IPS-NIHi7 (cell line): Measurements from ENCODE around the gene RFX8.
"Not testable (repeated sequence)": the region's sequence is repeated elsewhere in the genome, so short reads cannot be mapped to it uniquely, and the experiment has no call there.

Experiments
- DNase-seq: peaks from one replicate; pipeline ENCODE4 v3.0.0; 2012; ENCODE audit warnings: mixed read lengths; ENCODE audit errors: extremely low spot score

Gene RFX8

DNA sequence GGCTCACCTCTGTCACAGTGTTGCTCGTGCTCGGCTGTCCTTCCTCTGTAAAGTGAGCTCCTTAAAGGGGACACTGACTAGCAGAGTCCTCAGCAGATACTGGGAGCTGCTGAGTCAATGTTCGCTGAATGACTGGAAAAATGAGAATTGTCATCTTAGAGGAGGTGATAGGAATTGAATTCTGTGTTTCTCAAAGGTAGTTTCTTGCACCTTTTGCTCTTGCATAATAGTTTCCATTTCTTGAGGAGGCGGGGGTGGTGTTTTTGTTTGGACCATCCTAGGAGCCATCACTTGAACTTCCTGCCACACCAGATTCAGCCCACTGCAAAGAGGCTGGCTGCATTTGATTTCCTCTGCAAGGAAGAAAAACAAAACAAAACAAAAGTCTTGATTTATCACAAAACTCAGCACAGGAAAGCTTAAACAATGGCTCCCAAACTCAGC, 11.4 kb upstream of the RFX8 start:
- no peak for DNase-seq

DNA sequence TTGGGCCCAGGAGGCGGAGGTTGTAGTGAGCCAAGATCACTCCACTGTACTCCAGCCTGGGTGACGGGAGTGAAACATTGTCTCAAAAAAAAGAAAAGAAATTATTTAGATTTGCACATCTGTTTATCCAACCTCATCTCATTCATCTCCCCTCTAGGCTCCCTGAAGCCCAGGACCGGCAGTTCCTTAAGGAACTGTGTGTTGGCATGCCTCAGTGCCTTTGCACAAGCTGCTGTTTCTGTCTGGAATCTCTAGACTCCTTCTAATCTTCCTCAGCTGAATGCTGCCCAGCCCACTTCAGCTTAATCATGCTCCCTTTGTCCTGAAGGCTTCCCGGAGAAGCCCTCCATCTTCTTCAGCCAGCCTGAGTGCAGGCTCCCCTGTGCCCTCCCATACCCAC, 10.9 kb upstream of the RFX8 start:
- no peak for DNase-seq

DNA sequence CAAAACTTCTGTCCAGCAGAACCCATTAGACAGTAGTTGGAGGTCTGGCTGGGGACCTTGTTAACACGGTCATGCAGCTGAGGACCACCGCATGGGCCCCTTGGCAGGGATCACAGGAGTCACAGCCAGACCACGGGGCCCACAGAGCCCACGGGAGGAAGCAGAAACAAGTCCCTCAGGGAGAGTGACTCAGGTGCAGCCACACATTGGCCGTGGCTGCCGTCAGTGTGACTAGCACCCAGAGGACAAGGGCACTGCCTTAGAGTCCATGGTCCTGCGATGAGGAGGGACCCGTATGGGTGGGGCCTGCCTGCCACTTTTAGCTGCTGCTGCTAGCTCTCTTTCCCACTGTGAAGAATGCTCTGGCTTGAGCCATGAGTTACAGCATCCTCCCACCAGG, 5.9 kb upstream of the RFX8 start:
- DNase-seq: no peak

DNA sequence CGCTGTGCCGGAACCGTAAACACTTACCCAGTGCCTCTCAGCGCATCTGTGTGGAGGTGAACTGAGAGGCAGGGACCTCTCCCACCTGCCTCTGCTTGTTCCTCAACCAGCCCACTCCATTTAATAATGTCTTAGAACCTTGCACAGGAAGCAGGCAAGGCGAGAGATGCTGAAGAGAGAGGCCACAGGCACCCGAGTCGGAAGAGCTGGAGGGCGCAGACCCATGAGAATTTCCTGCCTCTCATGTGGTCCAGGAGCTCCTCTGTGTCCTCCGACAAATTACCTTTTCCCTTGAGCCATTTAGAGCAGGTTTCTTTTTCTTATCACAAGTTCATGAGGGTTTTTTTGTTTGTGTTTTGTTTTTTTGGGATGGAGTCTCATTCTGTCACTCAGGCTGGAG, 4.9 kb upstream of the RFX8 start:
- no peak for DNase-seq

DNA sequence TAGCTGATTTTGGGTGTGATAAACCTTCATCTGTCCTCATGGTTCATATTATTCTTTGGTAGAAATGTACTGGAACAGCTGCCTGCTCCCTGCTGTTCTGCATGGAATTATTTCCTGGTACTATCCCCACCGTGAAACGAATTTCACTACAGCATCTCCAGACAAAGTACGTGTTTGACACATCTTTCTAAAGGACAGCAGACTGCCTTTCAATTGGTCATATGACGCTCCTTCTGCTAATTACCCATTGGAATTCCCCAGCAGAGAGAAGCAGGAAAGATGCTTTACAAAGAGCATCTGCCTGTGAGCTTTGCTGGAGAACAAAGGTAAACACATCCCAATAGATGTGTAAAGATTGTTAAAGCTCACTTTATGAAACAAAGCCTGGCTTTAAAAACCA, 4.4 kb upstream of the RFX8 start:
- DNase-seq: no peak

DNA sequence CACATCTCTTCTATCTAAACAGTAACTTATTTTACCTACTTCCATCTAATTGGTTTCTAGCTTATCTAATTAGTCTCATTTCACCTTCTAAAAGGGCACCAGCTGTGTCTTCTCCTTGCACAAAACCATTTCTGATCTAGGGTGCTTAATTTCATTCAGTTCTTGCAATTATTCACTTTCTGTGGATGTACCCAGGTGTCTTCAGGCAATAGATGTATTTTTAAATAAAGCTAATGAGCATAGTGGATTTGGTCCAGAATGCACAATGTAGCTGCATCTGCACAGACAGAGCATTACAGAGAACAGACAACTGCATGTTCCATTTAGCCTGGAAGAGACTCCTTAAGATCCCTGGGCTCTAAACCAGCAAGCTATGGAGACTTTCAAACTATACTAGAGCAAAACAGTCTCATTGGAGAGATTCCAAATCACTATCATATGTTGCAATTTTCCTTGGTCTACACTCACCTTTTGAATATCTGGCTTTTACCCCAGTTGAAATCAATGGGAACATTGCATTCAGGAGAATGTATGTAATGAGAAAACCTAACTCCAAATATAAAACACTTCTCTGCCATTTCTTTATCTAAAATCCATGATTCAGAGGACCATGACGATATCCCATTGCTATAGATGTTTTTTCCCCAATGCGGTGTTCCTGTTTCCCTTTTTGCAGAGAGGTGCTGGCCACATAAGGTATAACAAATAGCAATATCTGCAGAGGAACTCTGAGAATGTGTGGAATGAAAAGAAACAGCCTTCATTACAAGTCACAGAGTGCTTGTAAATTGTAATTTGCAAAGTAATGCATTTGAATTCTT, 3.5 kb upstream of the RFX8 start:
- DNase-seq: no peak

DNA sequence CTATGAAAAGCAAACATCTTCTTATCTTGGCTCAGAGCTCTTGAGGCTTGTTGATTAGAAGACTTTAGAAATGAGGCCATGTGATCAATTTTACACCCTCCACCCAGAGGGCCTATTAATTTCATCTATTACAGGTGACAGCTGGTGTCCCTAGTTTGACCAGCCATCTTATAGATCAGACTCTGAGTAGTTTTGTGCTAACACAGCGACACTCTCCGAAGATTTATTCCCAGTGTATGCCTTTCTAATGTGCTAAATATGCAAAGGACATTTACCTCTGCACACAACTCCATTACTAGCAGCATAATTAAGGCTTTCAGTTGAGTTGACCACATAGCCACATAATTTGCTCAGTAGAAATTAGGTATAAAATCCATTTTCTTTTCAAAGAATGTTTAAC, 2.6 kb upstream of the RFX8 start:
- no peak for DNase-seq

DNA sequence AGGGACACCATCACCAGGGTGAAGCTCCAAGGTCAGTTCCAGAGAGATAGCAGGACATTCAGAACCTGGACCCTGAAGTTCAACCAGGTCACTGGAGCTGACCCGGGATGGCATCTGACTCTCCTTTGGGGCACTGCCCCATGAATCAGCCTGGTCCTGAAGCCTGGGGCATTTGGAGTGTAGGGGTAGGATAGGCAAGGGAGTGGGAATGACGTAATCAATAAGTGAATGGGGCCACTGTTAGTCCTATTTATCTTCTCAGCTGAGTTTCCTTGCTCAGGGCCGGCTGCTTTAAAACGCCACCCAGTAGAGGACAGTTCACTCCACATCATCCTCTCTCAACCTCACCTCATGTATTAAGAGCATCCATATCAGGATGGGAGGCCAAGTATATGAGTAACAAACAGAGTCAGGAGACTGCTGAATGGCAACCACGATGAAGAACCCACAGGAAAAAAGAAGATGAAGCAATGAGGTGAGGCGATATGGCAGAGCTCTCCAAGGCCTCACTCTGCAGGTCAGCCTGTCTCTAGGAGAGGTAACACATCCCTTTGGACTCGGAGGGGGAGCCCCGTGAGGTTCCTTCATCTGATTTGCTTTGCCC, 1.8 kb upstream of the RFX8 start:
- DNase-seq: no peak

DNA sequence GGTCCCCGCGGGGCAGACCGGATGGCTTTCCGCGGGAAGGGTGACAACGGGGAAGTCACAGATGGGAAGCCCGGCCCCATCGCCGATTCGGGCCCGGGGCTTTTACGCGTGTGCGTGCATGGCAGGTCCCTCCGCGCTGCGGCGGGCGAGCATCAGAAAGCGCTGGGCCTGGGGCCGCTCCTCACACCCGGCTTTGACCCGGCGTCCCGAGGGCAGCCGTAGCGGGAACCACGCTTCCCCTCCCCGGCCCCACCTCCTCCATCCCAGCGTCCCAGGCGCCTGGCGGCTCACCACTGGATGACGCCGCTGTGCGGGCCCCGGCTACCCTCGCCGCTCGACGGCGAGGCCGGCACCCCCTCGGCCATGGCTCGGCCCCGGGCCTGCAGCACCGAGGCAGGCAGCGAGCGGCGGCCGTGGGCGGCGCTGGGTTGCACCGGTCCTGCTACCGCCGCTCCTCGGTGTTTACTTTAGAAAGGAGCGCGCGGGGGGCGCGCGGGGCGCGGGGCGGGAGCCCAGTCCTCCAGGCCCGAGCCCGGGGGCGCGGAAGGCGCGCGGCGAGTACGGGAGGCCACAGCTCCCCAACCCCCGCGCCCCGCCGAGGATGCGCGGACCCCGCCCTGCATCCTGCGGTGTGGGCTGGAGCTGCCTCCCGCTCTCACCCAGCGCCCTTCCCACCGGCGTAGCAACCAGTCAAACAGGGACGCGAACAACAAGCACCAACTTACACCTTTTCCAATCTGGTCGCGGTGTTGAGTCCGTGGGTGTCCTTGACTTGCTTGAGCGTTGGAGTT, 806 bp downstream of the RFX8 start:
- peak; percentile 75 for DNase-seq

DNA sequence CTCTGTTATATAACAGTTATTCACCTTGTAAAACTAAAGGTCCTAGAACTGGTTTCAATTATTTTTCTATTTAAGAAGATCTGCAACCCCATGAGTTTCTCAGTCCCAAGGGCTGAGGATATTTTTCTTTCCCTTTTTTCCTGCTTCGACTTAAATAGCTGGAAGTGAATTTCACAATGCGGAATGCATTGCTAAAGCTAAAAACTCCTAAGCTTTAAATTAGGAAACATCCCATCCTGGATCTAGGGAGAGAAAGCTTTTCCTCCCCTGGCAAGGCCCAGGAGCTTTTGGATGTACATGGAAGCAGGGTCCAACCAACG, 1.4 kb downstream of the RFX8 start:
- no peak for DNase-seq

DNA sequence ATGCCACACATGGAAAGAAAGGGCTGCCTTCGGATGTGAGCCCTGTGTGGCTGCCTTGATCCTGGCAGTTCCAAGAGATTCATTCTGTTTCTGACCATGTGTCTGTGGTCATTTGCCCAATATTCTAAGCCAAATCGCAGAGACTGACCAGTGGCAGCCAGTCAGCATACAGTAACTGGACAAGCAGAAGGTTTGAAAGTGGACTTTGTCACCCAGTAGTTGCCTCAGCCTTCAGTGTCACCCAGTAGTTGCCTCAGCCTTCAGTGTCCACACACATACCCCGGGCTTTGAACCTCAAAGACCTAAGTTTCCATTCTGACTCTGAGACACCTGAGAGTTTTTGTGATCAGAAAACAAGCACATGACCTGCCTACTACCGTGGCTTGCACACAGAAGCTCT, 5.0 kb downstream of the RFX8 start:
- no peak for DNase-seq

DNA sequence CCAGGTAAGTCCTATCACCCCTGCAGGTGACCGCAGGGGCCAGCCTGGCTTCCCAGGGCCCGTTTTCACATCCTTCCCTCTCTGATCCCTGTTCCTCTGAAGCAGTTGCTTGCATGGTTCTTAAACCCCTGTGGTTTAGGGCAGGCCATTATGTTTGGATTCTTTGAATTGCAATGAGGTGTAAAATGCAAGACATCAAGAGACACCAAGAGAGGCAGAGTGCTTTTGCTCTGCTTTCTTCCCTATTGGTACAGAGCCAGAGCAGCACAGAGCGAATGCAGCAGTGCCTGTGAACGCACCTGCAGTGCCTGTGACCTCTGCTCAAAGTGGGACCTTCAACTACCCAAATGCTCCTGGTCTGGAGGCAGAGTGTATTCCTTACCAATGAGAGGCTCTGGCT, 7.6 kb downstream of the RFX8 start:
- DNase-seq: peak; percentile 46

DNA sequence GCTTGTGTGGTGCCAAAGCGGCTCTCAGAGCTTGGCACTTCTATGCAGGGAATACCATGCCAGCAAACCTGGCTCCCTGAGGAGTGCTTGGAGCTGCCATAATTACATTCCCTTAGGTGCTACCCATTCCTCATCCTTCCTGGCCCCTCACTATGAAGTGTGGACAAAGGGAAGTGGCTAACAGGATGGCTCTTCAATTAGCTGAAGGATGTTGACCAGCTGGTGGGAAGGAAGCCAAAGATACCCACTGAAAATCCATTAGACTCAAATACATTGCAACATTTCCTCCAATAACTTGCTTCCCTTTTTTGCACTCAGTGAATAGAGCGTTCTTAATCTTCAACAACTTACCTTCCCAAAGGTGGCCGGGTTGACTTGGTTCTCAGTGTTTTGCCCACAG, 8.5 kb downstream of the RFX8 start:
- no peak for DNase-seq

DNA sequence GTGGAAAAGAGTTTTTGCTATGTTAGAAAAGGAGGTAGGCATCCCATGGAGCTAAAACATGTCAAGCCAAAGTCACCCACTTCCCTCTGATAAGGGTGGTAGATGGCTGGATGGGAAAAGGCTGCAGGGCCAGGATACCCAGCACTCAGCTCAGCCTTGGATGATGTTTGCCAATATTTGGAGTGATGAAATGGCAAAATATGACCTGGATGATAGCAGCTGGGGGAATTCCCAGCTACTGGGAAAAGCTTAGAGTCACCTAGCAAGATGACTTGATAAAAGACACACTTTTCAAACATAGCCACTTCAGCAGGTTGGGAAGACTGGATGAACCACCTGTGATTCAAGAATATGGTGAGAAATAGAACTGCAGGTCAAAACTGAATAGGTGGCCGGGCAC, 10.1 kb downstream of the RFX8 start:
- DNase-seq: no peak

DNA sequence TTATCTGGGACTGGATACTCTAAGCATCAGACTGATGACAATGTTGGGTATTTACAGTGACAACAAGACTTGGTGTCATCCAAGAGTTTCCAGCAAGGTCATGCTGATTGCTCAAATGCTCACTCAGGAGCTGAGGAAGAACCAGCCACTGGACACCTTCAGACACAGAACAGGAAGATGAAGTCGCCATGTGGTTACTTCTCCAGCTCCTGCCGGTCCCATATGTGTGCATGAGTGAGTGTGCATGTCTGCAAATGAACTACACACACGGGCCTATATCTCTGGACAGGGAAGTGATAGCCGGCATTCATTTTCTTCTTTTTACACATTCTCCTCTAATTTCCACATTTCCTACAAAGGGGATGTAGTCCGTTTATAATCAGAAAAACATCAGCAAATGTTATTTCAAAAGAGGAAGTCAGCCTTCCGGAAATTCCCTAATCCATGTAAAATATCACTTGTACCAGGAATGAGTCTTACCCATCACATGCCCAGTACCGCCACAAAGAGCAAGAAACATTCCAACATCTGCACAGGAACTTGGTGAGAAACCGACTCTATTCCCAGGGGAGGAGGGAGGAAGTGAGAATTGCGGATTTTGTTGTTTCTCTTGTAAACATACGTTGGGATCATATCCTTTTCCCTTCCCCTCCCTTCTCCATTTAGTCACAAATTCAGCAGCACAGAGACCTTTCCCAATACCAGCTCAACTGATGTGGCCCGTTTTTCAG, 10.8 kb downstream of the RFX8 start:
- DNase-seq: no peak

DNA sequence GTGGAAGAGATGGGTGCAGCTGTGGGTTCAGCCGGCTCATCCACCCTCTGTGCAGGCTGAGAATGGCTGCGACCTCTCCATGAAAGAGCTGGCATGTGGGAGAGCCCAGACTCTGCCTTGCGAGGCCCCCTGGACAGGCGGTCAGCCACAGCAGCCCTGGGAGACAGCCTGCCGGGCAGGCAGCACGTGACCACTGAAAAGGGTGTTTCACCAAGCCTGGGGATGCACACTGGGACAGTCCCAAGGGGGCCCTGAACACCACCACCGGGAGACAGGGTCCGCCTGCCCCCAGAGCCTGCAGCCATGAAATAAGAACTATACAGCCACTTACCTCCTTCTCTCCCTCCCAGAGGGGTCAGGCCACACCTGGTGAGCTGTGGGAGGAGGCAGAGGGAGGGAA, 11.5 kb downstream of the RFX8 start:
- DNase-seq: no peak

DNA sequence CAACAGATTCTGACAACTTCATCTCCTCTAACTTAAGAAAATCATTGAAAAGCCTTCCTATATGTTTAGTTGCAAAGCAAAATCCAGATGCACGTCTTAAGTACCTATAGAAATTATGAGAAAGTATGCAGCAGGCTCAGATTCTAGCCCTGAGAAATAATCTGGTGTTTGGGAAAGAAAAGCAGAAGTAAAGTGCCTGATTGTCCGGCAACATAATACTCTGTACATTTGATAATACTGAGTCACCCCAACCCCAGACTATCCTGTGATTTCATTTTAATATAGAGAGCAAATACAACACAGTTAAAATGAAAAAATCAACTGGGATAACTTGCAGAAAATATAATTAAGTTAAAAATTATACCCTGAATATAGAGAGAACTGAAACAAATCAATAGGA, 13.5 kb downstream of the RFX8 start:
- no peak for DNase-seq

DNA sequence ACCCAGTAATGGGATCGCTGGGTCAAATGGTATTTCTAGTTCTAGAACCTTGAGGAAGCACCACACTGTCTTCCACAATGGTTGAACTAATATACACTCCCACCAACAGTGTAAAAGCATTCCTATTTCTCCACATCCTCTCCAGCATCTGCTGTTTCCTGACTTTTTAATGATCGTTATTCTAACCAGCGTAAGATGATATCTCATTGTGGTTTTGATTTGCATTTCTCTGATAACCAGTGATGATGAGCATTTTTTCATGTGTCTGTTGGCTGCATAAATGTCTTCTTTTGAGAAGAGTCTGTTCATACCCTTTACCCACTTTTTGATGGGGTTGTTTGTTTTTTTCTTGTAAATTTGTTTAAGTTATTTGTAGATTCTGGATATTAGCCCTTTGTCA, 20.5 kb downstream of the RFX8 start:
- not testable (repeated sequence) for DNase-seq

DNA sequence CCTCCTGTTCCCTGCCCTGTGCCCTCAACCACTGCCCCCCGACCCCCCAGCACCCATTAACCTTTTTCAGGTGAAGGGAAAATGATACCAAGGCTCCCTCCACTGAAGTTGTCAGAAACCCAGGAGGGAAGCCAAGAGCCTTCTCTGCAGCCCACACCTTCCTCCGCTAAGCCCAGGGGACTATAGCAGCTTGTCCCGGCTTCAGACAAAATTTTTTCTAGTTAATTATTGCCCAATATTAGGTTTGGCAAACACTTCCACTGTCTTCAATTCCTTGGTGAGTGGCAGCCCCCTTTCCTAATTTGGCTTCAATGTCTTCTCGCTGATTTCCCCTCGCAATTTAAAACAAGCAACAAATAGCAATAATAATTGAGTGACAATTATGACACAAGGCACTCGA, 23.9 kb downstream of the RFX8 start:
- no peak for DNase-seq

DNA sequence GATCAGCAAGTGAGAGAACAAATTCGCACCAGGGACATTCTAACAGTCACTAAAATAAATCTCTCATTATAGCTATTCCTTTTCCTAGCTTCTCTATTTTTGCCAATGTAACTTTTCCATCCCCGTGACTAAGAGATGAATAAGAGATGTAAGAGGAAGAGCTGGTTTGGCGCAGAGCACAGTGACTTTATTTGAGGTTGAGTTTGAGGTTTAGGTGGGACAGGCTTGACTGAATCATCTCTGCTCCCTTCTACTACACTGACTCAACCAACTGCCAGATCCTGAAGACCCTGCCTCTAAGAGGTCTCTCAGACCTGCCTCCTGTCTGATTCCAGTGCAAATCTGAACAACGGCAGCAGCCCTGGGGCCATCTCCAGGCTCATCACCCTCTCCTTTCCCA, 28.0 kb downstream of the RFX8 start:
- DNase-seq: no peak

DNA sequence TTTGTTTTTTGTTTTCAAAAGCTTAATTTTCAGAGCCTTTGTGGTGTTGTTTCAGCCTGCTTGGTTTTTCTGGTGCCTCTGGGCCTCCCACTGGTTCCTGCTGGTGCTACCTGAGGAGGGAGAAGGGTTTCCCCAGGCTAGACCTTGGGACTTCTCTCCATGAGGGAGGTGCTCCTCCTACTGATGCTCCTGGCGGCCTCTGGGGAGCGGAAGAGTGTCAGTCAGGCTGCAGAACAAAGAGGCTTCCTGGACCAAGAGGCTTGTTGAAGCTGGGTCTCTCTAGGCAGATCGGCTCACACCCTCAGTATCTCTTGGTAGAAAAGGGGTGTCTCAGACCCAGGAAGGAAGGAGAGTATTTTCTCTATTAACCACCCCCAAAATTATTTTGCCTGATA, 32.2 kb downstream of the RFX8 start:
- peak; percentile 76 for DNase-seq

DNA sequence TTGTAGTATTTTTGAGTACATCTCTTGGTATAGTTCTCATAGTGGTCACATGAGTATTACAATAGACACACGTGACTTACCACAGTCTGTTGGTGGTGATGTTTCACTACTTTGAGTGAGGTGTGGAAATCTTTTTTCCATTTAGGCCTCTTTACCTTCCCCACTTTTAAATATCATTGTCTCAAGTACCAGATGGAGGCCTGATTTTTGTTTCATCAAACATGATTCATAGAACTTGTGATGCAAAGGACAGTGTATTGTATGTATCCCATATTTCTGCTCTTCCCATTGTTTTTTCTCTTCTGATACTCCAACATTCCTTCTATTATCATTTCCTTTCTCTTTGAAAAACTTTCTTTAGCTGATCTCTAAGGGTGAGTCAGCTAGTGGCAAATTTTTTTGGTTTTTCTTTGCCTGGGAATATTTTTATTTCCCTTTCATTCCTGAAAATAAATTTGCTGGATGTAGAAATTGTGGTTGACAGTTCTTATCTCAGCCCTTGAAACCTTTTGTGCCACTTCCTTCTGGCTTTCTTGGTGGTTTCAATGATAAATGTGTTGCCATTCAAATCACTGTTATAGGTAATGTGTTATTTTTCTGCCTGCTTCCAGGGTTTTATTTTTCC, 32.8 kb downstream of the RFX8 start:
- no peak for DNase-seq
